H1 (cell line): ENCODE data around the gene ANAPC15. TPM values are rescaled to one million over a fixed set of nuclear protein-coding genes. Genes with fewer than 3 reads are reported as not detected.

Source experiments
- CTCF ChIA-PET: fragments of 300-600 bp; sonication (Branson Sonifier 250); formaldehyde crosslinking; loops from one replicate; lab custom pipeline; 2021; ENCODE audit not compliant: partially characterized antibody; lab: Charles Lee
- POLR2A ChIA-PET: fragments of 300-600 bp; sonication (Branson Sonifier 250); formaldehyde crosslinking; loops from one replicate; lab custom pipeline; 2021; ENCODE audit warnings: inconsistent platforms; ENCODE audit not compliant: partially characterized antibody; lab: Charles Lee
- DNase-seq, 2 experiments: peaks; one replicate each; pipeline versions ENCODE4 v3.0.0 to v3.0.0-alpha.2; 2010 to 2022; ENCODE audit warnings: low spot score in 2 of 2, low read depth in 1 of 2, mixed read lengths in 1 of 2
- FAIRE-seq: peaks from 2 replicates; lab custom pipeline; 2011; peaks lifted over from hg19 to GRCh38; lab: Jason Lieb, UNC
- H2AFZ ChIP-seq: 2 replicates; pipeline ENCODE4 v1.8.1; 2012; ENCODE audit warnings: low read length, inconsistent platforms
- H2AK5ac ChIP-seq: 2 replicates; pipeline ENCODE4 v1.6.1; 2013; ENCODE audit warnings: low read depth, low read length
- H2BK120ac ChIP-seq: replicated peaks from 2 replicates; pipeline ENCODE3; 2013; ENCODE audit warnings: low read depth, low read length, inconsistent platforms
- H2BK12ac ChIP-seq: 2 replicates; pipeline ENCODE4 v1.6.1; 2013; ENCODE audit warnings: low read depth, low read length
- H2BK15ac ChIP-seq: 2 replicates; pipeline ENCODE4 v1.6.1; 2013; ENCODE audit warnings: low read length
- H2BK20ac ChIP-seq: 2 replicates; pipeline ENCODE4 v1.6.1; 2013; ENCODE audit warnings: low read length
- H2BK5ac ChIP-seq: 2 replicates; pipeline ENCODE4 v1.6.1; 2013; ENCODE audit warnings: low read depth, low read length
- H3K14ac ChIP-seq: 2 replicates; pipeline ENCODE4 v1.6.1; 2013; ENCODE audit warnings: inconsistent platforms; ENCODE audit not compliant: insufficient read length
- H3K18ac ChIP-seq: 2 replicates; pipeline ENCODE4 v1.6.1; 2013; ENCODE audit warnings: low read length; ENCODE audit errors: extremely low read depth
- H3K23ac ChIP-seq: 2 replicates; pipeline ENCODE4 v1.6.1; 2013; ENCODE audit warnings: inconsistent platforms; ENCODE audit not compliant: insufficient read length
- H3K23me2 ChIP-seq: 2 replicates; pipeline ENCODE4 v1.6.1; 2013; ENCODE audit warnings: low read depth, low read length
- H3K27ac ChIP-seq: 2 replicates; pipeline ENCODE4 v1.6.1; 2011; ENCODE audit warnings: low read depth, low read length, inconsistent platforms
- H3K27me3 ChIP-seq, 4 experiments: replicated peaks in 1 of 4; 1 replicate in 1 of 4; 2 replicates in 3 of 4; pipeline versions ENCODE4 v1.6.1 to v1.8.1; 2011 to 2013; ENCODE audit warnings: low read length in 3 of 4, mild to moderate bottlenecking in 3 of 4, inconsistent platforms in 2 of 4, mixed read lengths in 2 of 4, moderate library complexity in 1 of 4; ENCODE audit not compliant: control insufficient read depth in 3 of 4, insufficient read depth in 3 of 4; ENCODE audit errors: extremely low read depth in 1 of 4
- H3K36me3 ChIP-seq, 4 experiments: 2 replicates each; pipeline versions ENCODE4 v1.6.1 to v1.8.1; 2011 to 2013; ENCODE audit warnings: mild to moderate bottlenecking in 4 of 4, low read length in 3 of 4, moderate library complexity in 2 of 4, control low read depth in 1 of 4, inconsistent platforms in 1 of 4; ENCODE audit not compliant: insufficient read depth in 4 of 4, control insufficient read depth in 2 of 4
- H3K4ac ChIP-seq: replicated peaks from 2 replicates; pipeline ENCODE3; 2013; ENCODE audit warnings: low read length, low read depth, mixed read lengths, inconsistent platforms; ENCODE audit not compliant: insufficient read length
- H3K4me1 ChIP-seq, 4 experiments: replicated peaks in 1 of 4; 1 replicate in 1 of 4; 2 replicates in 3 of 4; pipeline versions ENCODE4 v1.6.1 to v1.8.1; 2011 to 2013; ENCODE audit warnings: low read length in 3 of 4, inconsistent platforms in 2 of 4, mixed read lengths in 1 of 4; ENCODE audit not compliant: insufficient read depth in 4 of 4, control insufficient read depth in 3 of 4
- H3K4me2 ChIP-seq, 2 experiments: 2 replicates each; pipeline versions ENCODE4 v1.6.1 to v1.8.1; 2011 to 2013; ENCODE audit warnings: low read depth in 2 of 2, low read length in 2 of 2, control low read depth in 1 of 2, inconsistent platforms in 1 of 2, mild to moderate bottlenecking in 1 of 2; ENCODE audit not compliant: insufficient read depth in 1 of 2
- H3K4me3 ChIP-seq, 4 experiments: fragments of 200-600, 300-600 bp in 1 of 4; sonication (generic), shearing (Covaris generic), sonication (Bioruptor Twin) in 1 of 4; 2 replicates each; pipeline versions ENCODE4 v1.5.1 to v1.8.1; 2011 to 2016; ENCODE audit warnings: low read length in 4 of 4, low read depth in 3 of 4, control low read depth in 2 of 4, inconsistent platforms in 2 of 4, mild to moderate bottlenecking in 2 of 4, mixed read lengths in 1 of 4, moderate library complexity in 1 of 4; ENCODE audit not compliant: insufficient read depth in 2 of 4; ENCODE audit errors: extremely low read depth in 1 of 4
- H3K56ac ChIP-seq: replicated peaks from 2 replicates; pipeline ENCODE3; 2013; ENCODE audit warnings: low read depth, mild to moderate bottlenecking, mixed read lengths, low read length, inconsistent platforms; ENCODE audit not compliant: insufficient read length
- H3K79me1 ChIP-seq: 2 replicates; pipeline ENCODE4 v1.6.1; 2013; ENCODE audit warnings: low read depth, low read length, control low read depth
- H3K79me2 ChIP-seq, 2 experiments: 2 replicates each; pipeline versions ENCODE4 v1.6.1 to v1.8.1; 2012 to 2013; ENCODE audit warnings: low read length in 2 of 2, mild to moderate bottlenecking in 2 of 2, inconsistent platforms in 1 of 2; ENCODE audit not compliant: insufficient read depth in 2 of 2, control insufficient read depth in 1 of 2
- H3K9ac ChIP-seq, 4 experiments: replicated peaks in 1 of 4; 1 replicate in 1 of 4; 2 replicates in 3 of 4; pipeline versions ENCODE4 v1.6.1 to v1.8.1; 2011 to 2013; ENCODE audit warnings: low read depth in 3 of 4, low read length in 3 of 4, control low read depth in 2 of 4, mild to moderate bottlenecking in 2 of 4, moderate library complexity in 2 of 4, inconsistent platforms in 1 of 4; ENCODE audit errors: extremely low read depth in 1 of 4
- H3K9me3 ChIP-seq, 2 experiments: 2 replicates each; pipeline versions ENCODE4 v1.6.1 to v1.8.1; 2012 to 2013; ENCODE audit warnings: mild to moderate bottlenecking in 2 of 2, moderate library complexity in 2 of 2, control low read depth in 1 of 2, inconsistent platforms in 1 of 2, low read depth in 1 of 2, low read length in 1 of 2, mixed read lengths in 1 of 2; ENCODE audit not compliant: insufficient read depth in 2 of 2
- H4K20me1 ChIP-seq, 2 experiments: replicated peaks in 1 of 2; 2 replicates each; pipeline versions ENCODE3 to v1.8.1; 2011 to 2013; ENCODE audit warnings: inconsistent platforms in 2 of 2, low read length in 2 of 2, mild to moderate bottlenecking in 1 of 2; ENCODE audit not compliant: insufficient read depth in 2 of 2, control insufficient read depth in 1 of 2
- H4K5ac ChIP-seq: 2 replicates; pipeline ENCODE4 v1.6.1; 2013; ENCODE audit warnings: low read length, low read depth, mixed read lengths, inconsistent platforms; ENCODE audit not compliant: insufficient read length
- H4K8ac ChIP-seq: 2 replicates; pipeline ENCODE4 v1.8.0; 2013; ENCODE audit warnings: mild to moderate bottlenecking, moderate library complexity, low read length, inconsistent platforms; ENCODE audit not compliant: insufficient read depth; ENCODE audit errors: extremely low read depth
- H4K91ac ChIP-seq: replicated peaks from 2 replicates; pipeline ENCODE3; 2013; ENCODE audit warnings: low read length, mixed read lengths, inconsistent platforms; ENCODE audit not compliant: insufficient read length
- ASH2L ChIP-seq: fragments of 200-600, 300-600 bp; sonication (generic); IDR thresholded peaks from one replicate; pipeline ENCODE4 v1.7.1; 2017; ENCODE audit warnings: low read length
- CBX5 ChIP-seq: fragments of 300-800, 300-1000 bp; sonication (generic); IDR thresholded peaks from 2 replicates; pipeline ENCODE4 v1.7.1; 2016; ENCODE audit warnings: antibody characterized with exemption, low read length, low read depth
- CEBPB ChIP-seq: IDR thresholded peaks from 2 replicates; pipeline ENCODE4 v1.6.1; 2012; ENCODE audit warnings: low read depth, low read length
- CTCF ChIP-seq, 3 experiments: IDR thresholded peaks; 1 replicate in 2 of 3; 2 replicates in 1 of 3; pipeline versions ENCODE4 v1.5.1 to v1.6.1; 2011; ENCODE audit warnings: low read length in 3 of 3, mild to moderate bottlenecking in 3 of 3, inconsistent platforms in 2 of 3, low read depth in 1 of 3, moderate library complexity in 1 of 3; ENCODE audit not compliant: insufficient read depth in 1 of 3; ENCODE audit errors: control extremely low read depth in 1 of 3
- EP300 ChIP-seq, 2 experiments: IDR thresholded peaks; 1 replicate in 1 of 2; 2 replicates in 1 of 2; pipeline ENCODE4 v1.6.1; 2011 to 2012; ENCODE audit warnings: low read depth in 2 of 2, low read length in 2 of 2, mild to moderate bottlenecking in 2 of 2, borderline replicate concordance in 1 of 2, inconsistent platforms in 1 of 2, moderate library complexity in 1 of 2
- KDM1A ChIP-seq: fragments of 200-600, 300-600 bp; sonication (generic); IDR thresholded peaks from 2 replicates; pipeline ENCODE4 v1.7.1; 2016; ENCODE audit warnings: mild to moderate bottlenecking, low read length, borderline replicate concordance
- KDM4A ChIP-seq: IDR thresholded peaks from one replicate; pipeline ENCODE4 v1.7.1; 2012; ENCODE audit warnings: low read depth, mild to moderate bottlenecking, moderate library complexity, low read length, inconsistent platforms; ENCODE audit not compliant: severe bottlenecking
- RAD21 ChIP-seq, 2 experiments: IDR thresholded peaks in 1 of 2; conservative IDR thresholded peaks in 1 of 2; 2 replicates each; pipeline ENCODE4 v1.6.1; 2011; ENCODE audit warnings: low read depth in 2 of 2, low read length in 2 of 2, improper control_type of control experiment in 1 of 2, inconsistent platforms in 1 of 2, mild to moderate bottlenecking in 1 of 2, moderate library complexity in 1 of 2
- RBBP5 ChIP-seq: IDR thresholded peaks from 2 replicates; pipeline ENCODE4 v1.7.1; 2012; ENCODE audit warnings: low read depth, mild to moderate bottlenecking, inconsistent platforms, low read length, moderate library complexity, borderline replicate concordance
- RNF2 ChIP-seq: fragments of 200-900, 300-1000 bp; sonication (generic); IDR thresholded peaks from 2 replicates; pipeline ENCODE4 v1.7.1; 2016; ENCODE audit warnings: borderline replicate concordance, low read depth, mild to moderate bottlenecking, antibody characterized with exemption, low read length; ENCODE audit not compliant: poor library complexity, severe bottlenecking; ENCODE audit errors: missing control alignments
- WGBS, 2 experiments: shearing (Covaris generic) in 1 of 2; methylation state at CpG; one replicate each; pipeline versions ENCODE4 v1.1.6 to v1.1.7; 2013 to 2015; ENCODE audit warnings: low lambda C conversion rate in 2 of 2, mixed read lengths in 2 of 2, inconsistent platforms in 1 of 2, low coverage in 1 of 2, missing lambda C conversion rate in 1 of 2; ENCODE audit not compliant: insufficient replicate concordance in 2 of 2, insufficient coverage in 1 of 2, insufficient read length in 1 of 2; ENCODE audit errors: extremely low coverage in 1 of 2, missing lambda C conversion rate in 1 of 2; 5-methylcytosine and 5-hydroxymethylcytosine counted together
- polyA plus RNA-seq, 7 experiments: library from polyadenylated mRNA; depleted of rRNA in 3 of 7; stranded (reverse) in 5 of 7; unstranded in 2 of 7; fragments of >200 nt in 5 of 7; fragments of 200-250 nt in 2 of 7; gene quantifications; 1 replicate in 5 of 7; 2 replicates in 1 of 7; 4 replicates in 1 of 7; pipeline versions ENCODE4 v1.2.1 to v1.2.3, GENCODE V29; 2011 to 2013; ENCODE audit warnings: missing spikeins in 2 of 7, mixed read lengths in 2 of 7
- total RNA-seq: library from RNA; stranded (reverse); fragmentation: NEBNext Ultra II Directional; extraction: Animal tissue kit (Norgen Biotek cat#: 25700); gene quantifications from 2 replicates; pipeline ENCODE4 v1.2.1, GENCODE V29; 2021

The ANAPC15 gene
- total and polyA plus RNA-seq, 2 of the 8 experiments (the other 6 are each of a cell fraction or from before 2014, with no cell fraction given), result 66.2 to 74.9 TPM

GRCh38 chr11:72136684-72137262, 24.3 kb upstream of the ANAPC15 start:
- H3K36me3 ChIP-seq, result no peaks in the 10 kb centered on the region
- WGBS, 2 experiments, result 89% methylated on average over 4 of the region's 4 CpGs; no CpG with 5 or more reads in 1 of the 2 experiments
- no peak overlapping the region for H2BK5ac ChIP-seq
- H2BK120ac ChIP-seq, result no peak overlapping the region
- no peaks in the 10 kb centered on the region for H3K9me3 ChIP-seq
- no peak overlapping the region for H3K56ac ChIP-seq
- H2AK5ac ChIP-seq, result no peak overlapping the region
- no peak overlapping the region for H2BK20ac ChIP-seq
- no peak overlapping the region for H3K9ac ChIP-seq
- no peaks in the 10 kb centered on the region for H3K4me1 ChIP-seq
- H3K79me2 ChIP-seq, result no peaks in the 10 kb centered on the region
- FAIRE-seq (no peak), DNase-seq (no peak)
- no peak overlapping the region for H2AFZ ChIP-seq
- ChIA-PET POLR2A (no interaction called here), CTCF (interaction anchor here (0.6 to 3.5 kb wide), 3 partner anchors 9 to 47 kb away, joined by 3 to 13 read pairs (median 3); no protein-coding TSS in a partner anchor)
- no peak overlapping the region for H2BK15ac ChIP-seq
- no peak overlapping the region for H3K18ac ChIP-seq
- H3K23me2 ChIP-seq, result no peaks in the 10 kb centered on the region
- no peaks in the 10 kb centered on the region for H4K20me1 ChIP-seq
- no peak overlapping the region for H4K8ac ChIP-seq
- no peak overlapping the region for H3K4ac ChIP-seq
- no peak overlapping the region for H3K4me2 ChIP-seq
- H3K23ac ChIP-seq, result no peak overlapping the region
- no peak overlapping the region for H4K5ac ChIP-seq
- no peak overlapping the region for H2BK12ac ChIP-seq
- H3K27me3 ChIP-seq, result no peaks in the 10 kb centered on the region
- H3K4me3 ChIP-seq, result no peak overlapping the region
- H3K79me1 ChIP-seq, result no peaks in the 10 kb centered on the region
- H3K14ac ChIP-seq, result no peak overlapping the region
- no peak overlapping the region for H3K27ac ChIP-seq
- H4K91ac ChIP-seq, result no peak overlapping the region
- TF ChIP-seq RAD21 (IDR thresholded peaks at IDR 0.05 in 1 of 2, conservative IDR thresholded peaks at IDR 0.05 in 1 of 2; ENCODE audit: low read depth in 2 of 2, low read length in 2 of 2) (no peak), KDM4A (no peak), CBX5 (no peak), CEBPB (no peak), CTCF (IDR thresholded peaks at IDR 0.05; ENCODE audit: control extremely low read depth in 1 of 3, insufficient read depth in 1 of 3, low read depth in 1 of 3, low read length in 3 of 3) (no peak), KDM1A (no peak), EP300 (IDR thresholded peaks at IDR 0.05; ENCODE audit: borderline replicate concordance in 1 of 2, low read depth in 2 of 2, low read length in 2 of 2) (no peak), RNF2 (no peak), ASH2L (no peak), RBBP5 (no peak)
